Muscle of back (tissue), 11 donors: ENCODE measurements around the gene ZNF429. TPM values are rescaled to one million over a fixed set of nuclear protein-coding genes. Genes with fewer than 3 reads are reported as not detected.

Experiments used
- DNase-seq, 3 donors: peaks; one replicate each; pipeline versions ENCODE4 v3.0.0 to v3.0.0-alpha.2; 2013
- polyA plus RNA-seq, 10 donors: library from polyadenylated mRNA; unstranded; fragments of 120-200 nt; gene quantifications; one replicate each; pipeline ENCODE4 v1.2.1, GENCODE V29; 2013; ENCODE audit not compliant: insufficient read length in 10 of 10

ZNF429 gene
- polyA plus RNA-seq, 10 donors = 9.9 to 17.7 (median 14.8) TPM

- DNase-seq = no peak
These were observed 82.7 kb downstream of the ZNF429 start for GRCh38 chr19:21588065-21588601.

GRCh38 chr19:21590867-21591266, 85.5 kb downstream of the ZNF429 start:
- DNase-seq = no peak

- no peak for DNase-seq
These were observed 87.6 kb downstream of the ZNF429 start for GRCh38 chr19:21593008-21593481.

- no peak for DNase-seq
These were observed 88.1 kb downstream of the ZNF429 start for GRCh38 chr19:21593502-21593901.

- DNase-seq = peak in 1 of 3 donors; percentile 13
These were observed 88.8 kb downstream of the ZNF429 start for GRCh38 chr19:21593934-21594820.

- no peak for DNase-seq
These were observed 89.8 kb downstream of the ZNF429 start for GRCh38 chr19:21595185-21595584.

- no peak for DNase-seq
These were observed 96.8 kb downstream of the ZNF429 start for GRCh38 chr19:21602082-21602658.

GRCh38 chr19:21602659-21603430, 97.4 kb downstream of the ZNF429 start:
- peak in 1 of 3 donors; percentile 14 for DNase-seq

- DNase-seq = peak in 1 of 3 donors; percentile 61
These were observed 98.2 kb downstream of the ZNF429 start for GRCh38 chr19:21603431-21604231.

GRCh38 chr19:21604351-21604926, 99.0 kb downstream of the ZNF429 start:
- peak; percentile 38 to 86 (median 55) for DNase-seq

Other genes with a start within 250 kb of the ZNF429 start
- gene ZNF708, start 176.2 kb upstream of the ZNF429 start, polyA plus RNA-seq = 10 to 100 TPM in 8 of 10 donors, 1 to 10 TPM in 2; 8.9 to 12.5 (median 10.5) TPM
- gene ZNF738, start 146.6 kb upstream of the ZNF429 start, polyA plus RNA-seq = 10 to 100 TPM; 12.5 to 24.4 (median 19.5) TPM
- 10 to 100 TPM in 5 of 10 donors, 1 to 10 TPM in 5; 6.1 to 18.9 (median 13.0) TPM for gene ZNF493, start 108.5 kb upstream of the ZNF429 start, polyA plus RNA-seq